SH-SY5Y (cell line): Measurements from ENCODE around the gene HDHD5.

Experiments
- GATA2 ChIP-seq: IDR thresholded peaks from 2 replicates; pipeline ENCODE4 v1.6.1; 2011; ENCODE audit warnings: mild to moderate bottlenecking, low read depth, low read length
- GATA3 ChIP-seq: IDR thresholded peaks from 2 replicates; pipeline ENCODE4 v1.6.1; 2011; ENCODE audit warnings: low read depth, mild to moderate bottlenecking, low read length, moderate library complexity

DNA sequence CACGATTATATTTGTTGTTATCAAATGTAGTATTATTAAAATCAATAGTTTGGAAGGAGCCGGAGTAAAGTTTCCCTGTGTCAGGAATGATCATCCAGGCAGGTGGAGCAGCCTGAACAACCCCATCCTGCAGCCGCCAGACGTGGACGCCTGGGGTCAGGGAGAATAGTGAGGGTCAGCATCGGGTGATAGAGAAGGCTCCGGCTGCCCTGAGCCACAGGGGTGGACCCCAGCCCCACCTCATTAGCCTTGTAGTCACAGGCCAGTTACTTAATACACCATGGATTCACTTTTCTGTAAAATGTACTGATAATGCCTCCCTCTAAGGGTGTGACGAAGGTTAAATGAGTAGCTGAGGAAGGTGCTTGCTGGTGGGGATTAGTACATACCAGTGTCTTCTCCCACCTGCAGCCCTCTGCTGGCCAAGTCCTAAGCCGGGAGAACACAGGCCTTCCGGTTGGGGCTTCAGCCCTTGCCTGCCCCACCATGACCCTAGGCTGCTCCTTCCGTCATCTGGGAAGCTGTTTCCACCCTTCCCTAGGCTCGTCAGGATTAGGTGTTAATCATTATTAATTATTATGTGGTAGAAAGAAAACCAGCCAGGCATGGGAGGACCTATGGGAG lies 52.8 kb downstream of the HDHD5 start:
- no peak for TF ChIP-seq GATA2
- no peak for TF ChIP-seq GATA3
